Measurements from ENCODE around the gene COX19. TPM values are rescaled to one million over a fixed set of nuclear protein-coding genes. Genes with fewer than 3 reads are reported as not detected.

Gene COX19
- total RNA-seq, 1 experiment from 2014 or later, result 20.5 TPM

DNA sequence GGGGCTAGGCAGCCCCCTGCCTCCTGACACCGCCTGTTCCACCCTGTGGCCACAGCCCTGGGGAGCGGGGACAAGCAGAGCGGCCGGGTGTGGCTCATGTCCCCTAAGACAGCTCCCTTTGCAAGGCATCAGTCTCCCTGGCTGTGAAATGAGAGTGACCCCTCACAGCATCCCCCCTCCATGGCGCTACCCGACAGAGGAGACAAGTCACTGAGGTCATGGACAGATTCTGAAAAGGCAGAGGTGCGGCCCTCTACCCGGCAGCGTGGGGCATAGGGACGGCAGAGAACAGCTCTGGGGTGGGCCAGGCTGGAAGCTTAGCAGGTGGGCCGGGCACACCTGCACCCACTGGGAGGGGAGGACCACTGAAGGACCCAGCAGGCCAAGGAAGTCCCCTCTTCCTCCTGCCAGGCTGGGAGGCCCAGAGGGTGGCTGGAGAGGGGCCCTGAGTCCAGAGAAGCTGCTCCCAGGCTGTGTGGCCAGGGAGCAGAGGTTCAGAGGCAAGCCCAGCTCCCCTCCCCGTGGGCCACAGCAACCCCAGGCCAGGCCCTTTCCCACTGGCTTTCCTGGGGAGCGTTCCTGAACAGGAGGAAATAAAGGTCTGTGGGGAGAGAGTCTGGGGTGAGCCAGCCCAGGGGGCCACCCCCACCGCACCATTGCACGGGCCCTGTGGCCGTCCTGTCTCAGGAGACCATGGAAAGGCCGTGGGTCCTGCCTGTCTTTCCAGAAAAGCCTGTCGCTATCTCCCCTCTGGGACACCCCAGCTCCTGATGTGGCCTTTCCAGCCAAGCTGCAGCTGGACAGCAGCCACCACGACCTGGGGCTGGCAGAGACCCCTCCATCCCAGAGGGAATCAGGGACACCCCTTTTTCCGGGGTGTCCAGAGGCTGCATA is 22.6 kb downstream of the COX19 start:
- no peaks in the 10 kb centered on the region for H3K27me3 ChIP-seq (ENCODE audit: low read length)
- no peak overlapping the region for H3K9ac ChIP-seq (ENCODE audit: low read length)
- no peak overlapping the region for H3K27ac ChIP-seq (ENCODE audit: low read length)
- no peaks in the 10 kb centered on the region for H3K9me2 ChIP-seq (replicated peaks; ENCODE audit: insufficient read depth, low read length)
- no peaks in the 10 kb centered on the region for H3K36me3 ChIP-seq (ENCODE audit: insufficient read depth, low read length)
- peaks cover 15% of the 10 kb centered on the region for H3K4me1 ChIP-seq (ENCODE audit: low read length)
- no peak overlapping the region for H3K4me3 ChIP-seq (ENCODE audit: low read length)
- no peak for DNase-seq
- H3K4me2 ChIP-seq (ENCODE audit: low read depth, low read length, poor library complexity, severe bottlenecking), result no peak overlapping the region
- H3K79me2 ChIP-seq (ENCODE audit: low read length), result no peaks in the 10 kb centered on the region
- no peaks in the 10 kb centered on the region for H4K20me1 ChIP-seq (ENCODE audit: insufficient read depth, low read depth, low read length)
- no peak overlapping the region for H2AFZ ChIP-seq (ENCODE audit: low read length)
- H3K9me3 ChIP-seq (ENCODE audit: low read length), result no peaks in the 10 kb centered on the region

DNA sequence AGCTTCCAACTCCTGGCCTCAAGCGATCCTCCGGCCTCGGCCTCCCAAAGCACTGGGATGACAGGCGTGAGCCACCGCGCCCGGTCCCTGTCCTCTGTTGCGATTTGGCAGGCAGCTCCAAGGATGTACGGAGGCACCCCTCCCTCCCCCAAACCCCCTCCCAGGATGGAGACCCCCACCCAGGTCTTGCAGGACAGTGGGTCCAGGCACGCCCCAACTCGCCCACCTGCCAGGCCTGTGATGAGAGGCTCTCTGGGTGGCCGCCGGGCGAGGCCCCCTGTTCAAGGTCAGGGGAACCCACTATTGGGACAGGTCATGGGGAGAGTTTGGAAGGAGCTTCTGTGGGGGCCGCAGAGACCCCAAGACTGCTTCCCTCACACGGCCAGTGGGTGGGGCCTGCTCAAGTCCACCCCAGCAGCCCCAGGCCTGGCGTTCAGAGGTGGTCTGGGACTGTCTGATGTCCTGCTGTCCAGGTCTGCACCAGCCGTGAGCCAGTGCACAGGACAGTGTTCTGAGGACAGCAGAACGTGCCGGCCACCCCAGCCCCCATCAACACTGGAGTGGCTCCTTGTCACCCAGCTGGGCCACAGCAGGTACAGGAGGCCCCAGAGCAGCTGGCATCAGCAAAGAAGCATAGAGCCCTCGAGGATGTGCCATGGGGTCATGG is 23.3 kb downstream of the COX19 start:
- Histone ChIP-seq H3K27me3 (ENCODE audit: low read length) (no peaks in the 10 kb centered on the region), H3K9me3 (ENCODE audit: low read length) (no peaks in the 10 kb centered on the region), H3K36me3 (ENCODE audit: insufficient read depth, low read length) (no peaks in the 10 kb centered on the region), H3K4me1 (ENCODE audit: low read length) (peaks cover 7% of the 10 kb centered on the region), H3K9me2 (replicated peaks; ENCODE audit: insufficient read depth, low read length) (no peaks in the 10 kb centered on the region), H2AFZ (ENCODE audit: low read length) (no peak overlapping the region), H3K79me2 (ENCODE audit: low read length) (no peaks in the 10 kb centered on the region), H3K27ac (ENCODE audit: low read length) (no peak overlapping the region), H4K20me1 (ENCODE audit: insufficient read depth, low read depth, low read length) (no peaks in the 10 kb centered on the region), H3K9ac (ENCODE audit: low read length) (no peak overlapping the region), H3K4me3 (ENCODE audit: low read length) (no peak overlapping the region), H3K4me2 (ENCODE audit: low read depth, low read length, poor library complexity, severe bottlenecking) (no peak overlapping the region)
- no peak for DNase-seq

DNA sequence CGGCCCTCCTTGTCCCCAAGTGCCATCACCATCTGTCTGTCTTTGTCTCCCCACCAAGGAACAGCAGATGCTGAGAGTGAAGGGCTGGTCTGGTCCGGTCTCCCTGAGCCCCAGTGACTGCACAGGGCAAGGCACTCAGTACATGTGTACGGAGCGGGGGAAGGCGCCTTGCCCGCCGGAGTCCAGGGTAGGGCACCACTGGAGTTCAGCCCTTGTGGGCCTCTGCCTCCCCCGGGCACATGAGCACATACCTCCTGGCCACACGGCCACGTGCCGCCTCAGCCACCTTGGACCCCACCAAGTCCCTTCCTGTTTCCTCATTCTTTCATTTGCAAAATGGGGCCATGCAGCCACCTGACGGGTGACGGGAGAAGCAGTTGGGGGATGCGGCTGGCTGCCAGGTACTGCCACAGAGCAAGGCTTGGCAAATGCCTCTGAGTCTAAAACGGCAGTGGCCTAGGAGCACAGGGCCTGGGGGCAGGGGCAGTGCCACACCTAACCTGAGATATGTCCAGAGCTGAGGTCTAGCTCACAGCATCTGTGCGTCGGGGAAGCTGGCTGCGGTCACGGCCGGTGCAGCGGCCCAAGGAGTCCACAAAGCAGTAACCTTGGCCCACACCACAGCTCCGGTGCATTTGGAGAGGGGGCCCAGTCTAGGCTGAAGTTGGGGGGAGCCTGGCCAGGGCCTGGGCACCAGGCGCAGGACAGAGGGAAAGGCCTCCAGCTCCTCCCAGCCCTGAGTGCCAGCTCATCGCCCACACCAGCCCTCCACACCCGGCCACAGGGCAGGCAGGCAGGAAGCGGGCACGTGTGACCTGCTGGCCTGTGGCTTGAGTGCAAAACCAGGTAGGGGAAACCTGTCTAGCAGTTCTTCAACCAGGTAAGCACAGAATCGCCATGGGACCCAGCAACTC is 26.1 kb downstream of the COX19 start:
- H3K79me2 ChIP-seq (ENCODE audit: low read length), result no peaks in the 10 kb centered on the region

DNA sequence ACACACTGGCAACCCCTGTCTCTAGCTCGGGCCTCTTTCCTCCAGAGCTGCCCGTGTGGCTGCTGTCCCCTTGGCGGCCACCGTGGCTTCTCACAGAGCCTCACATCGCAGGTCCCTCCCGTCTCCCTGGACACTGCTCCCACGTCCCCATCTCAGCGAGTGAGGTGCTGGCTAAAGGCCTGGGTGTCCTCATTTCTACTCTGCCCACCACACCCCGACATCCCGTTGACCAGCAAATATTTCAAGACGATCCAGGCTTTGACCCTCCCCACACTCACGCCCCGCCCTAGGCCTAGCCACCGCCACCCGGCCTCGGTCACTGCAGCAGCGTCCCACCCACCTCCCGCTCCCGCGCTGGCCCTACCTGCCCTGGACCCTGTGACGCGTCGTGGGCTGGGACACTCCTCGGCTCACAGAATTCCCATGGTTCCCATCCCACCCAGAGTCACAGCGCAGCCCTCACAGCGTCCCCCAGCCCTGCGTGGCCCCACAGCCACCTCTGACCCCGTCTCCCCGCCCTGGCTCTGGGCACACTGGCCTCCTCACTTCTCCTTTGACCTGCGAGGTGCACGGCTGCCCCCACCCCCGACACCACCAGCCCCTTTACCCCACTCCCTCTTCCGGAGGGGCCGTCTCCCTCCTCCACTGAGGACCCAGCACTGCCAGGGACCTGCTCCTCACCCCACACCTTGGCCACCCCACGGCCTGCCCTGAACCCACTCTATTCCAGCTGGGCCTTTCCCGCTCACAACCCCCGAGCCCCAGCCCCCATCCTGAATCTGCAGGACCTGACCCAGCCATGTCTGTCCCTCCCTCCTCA is 27.7 kb downstream of the COX19 start:
- Histone ChIP-seq H3K9ac (ENCODE audit: low read length) (no peak overlapping the region), H3K27me3 (ENCODE audit: low read length) (no peaks in the 10 kb centered on the region), H3K4me1 (ENCODE audit: low read length) (0 out of 2 replicates have a peak, but pooled peaks cover 5% of the 10 kb centered on the region), H3K79me2 (ENCODE audit: low read length) (no peaks in the 10 kb centered on the region), H3K27ac (ENCODE audit: low read length) (no peak overlapping the region), H3K9me2 (replicated peaks; ENCODE audit: insufficient read depth, low read length) (no peaks in the 10 kb centered on the region), H2AFZ (ENCODE audit: low read length) (no peak overlapping the region), H3K9me3 (ENCODE audit: low read length) (no peaks in the 10 kb centered on the region), H3K4me3 (ENCODE audit: low read length) (no peak overlapping the region), H3K4me2 (ENCODE audit: low read depth, low read length, poor library complexity, severe bottlenecking) (no peak overlapping the region), H3K36me3 (ENCODE audit: insufficient read depth, low read length) (no peaks in the 10 kb centered on the region), H4K20me1 (ENCODE audit: insufficient read depth, low read depth, low read length) (no peaks in the 10 kb centered on the region)
- no peak for DNase-seq

More for the DNA sequence above, 26.1 kb downstream of the COX19 start:
- H3K27ac ChIP-seq (ENCODE audit: low read length), result no peak overlapping the region
- 0 out of 2 replicates have a peak, but pooled peaks cover 5% of the 10 kb centered on the region for H3K4me1 ChIP-seq (ENCODE audit: low read length)
- no peak for DNase-seq
- no peaks in the 10 kb centered on the region for H3K9me3 ChIP-seq (ENCODE audit: low read length)
- no peak overlapping the region for H3K4me2 ChIP-seq (ENCODE audit: low read depth, low read length, poor library complexity, severe bottlenecking)
- H3K9me2 ChIP-seq (replicated peaks; ENCODE audit: insufficient read depth, low read length), result no peaks in the 10 kb centered on the region
- H3K4me3 ChIP-seq (ENCODE audit: low read length), result no peak overlapping the region
- H4K20me1 ChIP-seq (ENCODE audit: insufficient read depth, low read depth, low read length), result no peaks in the 10 kb centered on the region
- H3K9ac ChIP-seq (ENCODE audit: low read length), result no peak overlapping the region
- H3K36me3 ChIP-seq (ENCODE audit: insufficient read depth, low read length), result no peaks in the 10 kb centered on the region
- no peaks in the 10 kb centered on the region for H3K27me3 ChIP-seq (ENCODE audit: low read length)
- H2AFZ ChIP-seq (ENCODE audit: low read length), result no peak overlapping the region

DNA sequence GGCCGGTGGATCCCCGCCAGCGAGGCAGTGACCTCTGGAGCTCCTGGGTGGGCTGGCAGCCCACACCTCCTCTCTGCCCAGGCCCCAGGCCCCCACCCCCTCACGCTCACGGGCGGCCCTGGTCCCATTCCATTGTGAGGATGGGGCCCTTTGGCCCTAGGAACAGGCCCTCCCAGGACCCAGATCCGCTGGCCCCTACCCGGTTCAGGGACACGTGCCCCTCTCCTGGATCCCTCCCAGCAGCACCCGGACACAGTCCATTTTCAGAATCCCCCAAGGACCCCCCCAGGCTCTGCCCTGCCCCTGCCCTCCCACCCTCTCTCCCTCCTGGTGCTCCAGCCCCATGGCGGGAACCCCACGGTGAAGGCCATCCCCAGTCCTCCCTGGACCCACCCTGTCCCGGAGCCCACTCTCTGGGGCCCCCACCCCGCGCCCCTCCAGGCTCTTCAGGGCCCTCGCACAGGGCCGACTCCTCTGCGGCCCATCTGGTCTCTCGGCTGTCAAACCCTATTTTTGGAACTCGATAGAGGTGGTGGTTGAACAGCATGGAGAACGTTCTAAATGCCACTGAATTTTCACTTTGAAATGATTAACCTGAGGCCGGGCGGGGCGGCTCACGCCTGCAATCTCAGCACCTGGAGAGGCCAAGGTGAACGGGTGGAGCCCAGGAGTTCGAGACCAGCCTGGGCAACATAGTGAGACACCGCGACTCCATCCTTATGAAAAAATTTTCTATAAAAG is 28.9 kb downstream of the COX19 start:
- Histone ChIP-seq H4K20me1 (ENCODE audit: insufficient read depth, low read depth, low read length) (no peaks in the 10 kb centered on the region), H3K4me1 (ENCODE audit: low read length) (0 out of 2 replicates have a peak, but pooled peaks cover 5% of the 10 kb centered on the region), H2AFZ (ENCODE audit: low read length) (no peak overlapping the region), H3K79me2 (ENCODE audit: low read length) (no peaks in the 10 kb centered on the region), H3K4me3 (ENCODE audit: low read length) (no peak overlapping the region), H3K27me3 (ENCODE audit: low read length) (no peaks in the 10 kb centered on the region), H3K9me3 (ENCODE audit: low read length) (no peaks in the 10 kb centered on the region), H3K27ac (ENCODE audit: low read length) (no peak overlapping the region), H3K9me2 (replicated peaks; ENCODE audit: insufficient read depth, low read length) (no peaks in the 10 kb centered on the region), H3K36me3 (ENCODE audit: insufficient read depth, low read length) (no peaks in the 10 kb centered on the region), H3K9ac (ENCODE audit: low read length) (no peak overlapping the region), H3K4me2 (ENCODE audit: low read depth, low read length, poor library complexity, severe bottlenecking) (no peak overlapping the region)
- DNase-seq, result no peak

DNA sequence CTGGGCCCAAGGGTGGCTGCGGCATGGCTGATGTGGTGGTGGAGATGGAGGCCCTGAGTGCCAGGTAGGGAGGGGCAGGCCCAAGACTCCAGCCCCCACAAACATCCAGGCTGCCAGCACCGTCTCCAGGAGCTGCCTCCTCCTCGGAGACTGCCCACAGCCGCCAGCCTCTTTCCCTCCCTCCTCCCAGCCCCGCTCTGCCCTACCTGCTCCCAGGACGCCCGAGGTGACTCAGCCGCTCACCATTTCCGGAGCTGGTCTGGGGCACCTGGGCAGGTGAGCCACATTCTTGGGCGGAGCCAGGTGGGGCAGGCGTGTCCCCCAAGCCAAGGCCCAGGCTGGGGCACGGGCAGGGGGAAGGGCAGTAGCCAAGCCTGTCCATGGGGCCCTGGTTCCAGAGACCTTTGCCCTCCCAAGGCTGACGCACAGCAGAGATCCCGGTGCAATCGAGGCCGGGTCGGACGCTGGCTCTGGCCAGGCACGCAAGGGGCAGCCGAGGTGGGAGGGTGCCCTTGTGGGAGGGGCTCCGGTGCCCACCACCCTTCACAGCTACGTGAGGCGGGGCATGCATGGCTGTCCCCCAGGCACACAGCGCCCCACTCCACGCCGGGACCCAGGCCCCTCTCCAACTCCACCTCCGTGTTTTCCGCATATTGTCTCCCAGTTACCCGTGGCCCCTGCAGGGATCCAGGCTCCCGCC is 29.6 kb downstream of the COX19 start:
- no peaks in the 10 kb centered on the region for H4K20me1 ChIP-seq (ENCODE audit: insufficient read depth, low read depth, low read length)
- no peaks in the 10 kb centered on the region for H3K36me3 ChIP-seq (ENCODE audit: insufficient read depth, low read length)
- no peak for DNase-seq
- no peaks in the 10 kb centered on the region; the same call in 1 of the 2 replicates for H3K9me3 ChIP-seq (ENCODE audit: low read length)
- no peaks in the 10 kb centered on the region for H3K79me2 ChIP-seq (ENCODE audit: low read length)
- H3K4me2 ChIP-seq (ENCODE audit: low read depth, low read length, poor library complexity, severe bottlenecking), result no peak overlapping the region
- no peaks in the 10 kb centered on the region for H3K9me2 ChIP-seq (replicated peaks; ENCODE audit: insufficient read depth, low read length)
- no peak overlapping the region for H3K9ac ChIP-seq (ENCODE audit: low read length)
- H3K27me3 ChIP-seq (ENCODE audit: low read length), result peaks cover 1% of the 10 kb centered on the region; the same call in 1 of the 2 replicates
- H2AFZ ChIP-seq (ENCODE audit: low read length), result no peak overlapping the region
- no peak overlapping the region for H3K27ac ChIP-seq (ENCODE audit: low read length)
- H3K4me1 ChIP-seq (ENCODE audit: low read length), result 0 out of 2 replicates have a peak, but pooled peaks cover 5% of the 10 kb centered on the region
- no peak overlapping the region for H3K4me3 ChIP-seq (ENCODE audit: low read length)
